HG02973 (cell line): Measurements from ENCODE around the gene CBFA2T2.

Experiments used
- ATAC-seq: cut with Tn5 transposase; IDR thresholded peaks from one replicate; pipeline ENCODE4 v1.9.1; 2021; ENCODE audit warnings: moderate library complexity; ENCODE audit not compliant: unreplicated experiment

Gene CBFA2T2

GRCh38 chr20:33647603-33648395 is 157.9 kb downstream of the CBFA2T2 start:
- peak; percentile 47 for ATAC-seq

- ATAC-seq: no peak
Observed at GRCh38 chr20:33648396-33649004, 158.6 kb downstream of the CBFA2T2 start.

- ATAC-seq: no peak
Observed at GRCh38 chr20:33649201-33649681, 159.3 kb downstream of the CBFA2T2 start.

- ATAC-seq: no peak
Observed at GRCh38 chr20:33650111-33650752, 160.3 kb downstream of the CBFA2T2 start.

GRCh38 chr20:33650753-33651561 is 161.1 kb downstream of the CBFA2T2 start:
- ATAC-seq: no peak

GRCh38 chr20:33651562-33652048 is 161.7 kb downstream of the CBFA2T2 start:
- ATAC-seq: no peak

GRCh38 chr20:33653218-33653899 is 163.5 kb downstream of the CBFA2T2 start:
- no peak for ATAC-seq

- ATAC-seq: no peak
Observed at GRCh38 chr20:33653900-33654596, 164.2 kb downstream of the CBFA2T2 start.

GRCh38 chr20:33654680-33655161 is 164.8 kb downstream of the CBFA2T2 start:
- no peak for ATAC-seq

- no peak for ATAC-seq
Observed at GRCh38 chr20:33655164-33655563, 165.3 kb downstream of the CBFA2T2 start.

- no peak for ATAC-seq
Observed at GRCh38 chr20:33656010-33656782, 166.3 kb downstream of the CBFA2T2 start.

- no peak for ATAC-seq
Observed at GRCh38 chr20:33656783-33657703, 167.1 kb downstream of the CBFA2T2 start.

GRCh38 chr20:33657704-33658095 is 167.8 kb downstream of the CBFA2T2 start:
- ATAC-seq: no peak

- ATAC-seq: no peak
Observed at GRCh38 chr20:33658510-33658909, 168.6 kb downstream of the CBFA2T2 start.

- ATAC-seq: no peak
Observed at GRCh38 chr20:33658929-33659328, 169.0 kb downstream of the CBFA2T2 start.

GRCh38 chr20:33659341-33660034 is 169.6 kb downstream of the CBFA2T2 start:
- no peak for ATAC-seq

- ATAC-seq: no peak
Observed at GRCh38 chr20:33660035-33660684, 170.3 kb downstream of the CBFA2T2 start.
